Transverse colon (tissue), 3 donors: ENCODE results near the gene GCN1.

Experiments used
- EP300 ChIP-seq: sonication (generic); formaldehyde crosslinking; IDR thresholded peaks from one replicate; pipeline ENCODE4 v1.6.1; 2017; ENCODE audit warnings: antibody characterized with exemption, low read depth
- POLR2AphosphoS5 ChIP-seq, 3 donors: sonication (generic); formaldehyde crosslinking; IDR thresholded peaks; one replicate each; pipeline ENCODE4 v1.6.1; 2016; ENCODE audit warnings: antibody characterized with exemption in 3 of 3

DNA sequence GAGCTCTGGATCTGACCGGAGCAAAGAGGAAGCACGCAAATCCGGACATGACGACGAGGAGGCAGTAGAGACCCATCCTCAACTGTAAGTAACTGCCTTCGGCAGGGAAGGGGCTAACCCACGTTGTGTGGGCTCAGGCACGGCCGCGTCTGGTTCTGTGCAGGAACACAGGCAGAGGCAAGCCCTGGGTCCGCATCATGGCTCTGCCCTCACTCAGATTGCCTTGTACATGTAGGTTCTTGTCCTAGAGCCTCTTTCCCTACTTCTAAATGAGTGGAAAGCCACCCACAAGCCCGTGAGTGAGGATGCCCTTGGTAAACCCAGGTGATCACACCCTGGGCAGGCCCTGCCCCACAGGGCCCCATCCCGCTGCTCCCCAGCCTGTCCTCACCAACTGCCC is 15.3 kb upstream of the GCN1 start:
- no peak for TF ChIP-seq POLR2AphosphoS5 (IDR thresholded peaks at IDR 0.05)
- TF ChIP-seq EP300: no peak
